ENCODE data around the gene NTNG2. TPM values are rescaled to one million over a fixed set of nuclear protein-coding genes. Genes with fewer than 3 reads are reported as not detected.

Gene NTNG2
- total and polyA plus RNA-seq, 12 donors = 0.37 to 21.6 (median 4.7) TPM

- no peak for DNase-seq
- intact Hi-C loops (cut with DNase I) = no loop called here
- Histone ChIP-seq H3K9me3 (replicated peaks in 1 of 3) (no peaks in the 10 kb centered on the region), H3K4me3 (no peak overlapping the region), H3K27me3 (no peaks in the 10 kb centered on the region), H3K4me1 (replicated peaks in 1 of 2) (no peaks in the 10 kb centered on the region), H3K27ac (no peak overlapping the region), H3K36me3 (replicated peaks in 1 of 2) (no peaks in the 10 kb centered on the region)
- WGBS, 4 donors = 88 to 92% (median 90%) methylated on average over 2 to 4 of the region's 4 CpGs
- TF ChIP-seq POLR2A (IDR thresholded peaks at IDR 0.05) (no peak), CTCF (IDR thresholded peaks at IDR 0.05) (no peak)
Observed at GRCh38 chr9:132200706-132201105, 38.8 kb downstream of the NTNG2 start.

GRCh38 chr9:132201139-132201538 is 39.3 kb downstream of the NTNG2 start:
- Histone ChIP-seq H3K27me3 (no peaks in the 10 kb centered on the region), H3K9me3 (replicated peaks in 1 of 3) (no peaks in the 10 kb centered on the region), H3K27ac (no peak overlapping the region), H3K4me3 (no peak overlapping the region), H3K4me1 (replicated peaks in 1 of 2) (no peaks in the 10 kb centered on the region), H3K36me3 (replicated peaks in 1 of 2) (no peaks in the 10 kb centered on the region)
- TF ChIP-seq CTCF (IDR thresholded peaks at IDR 0.05) (no peak), POLR2A (IDR thresholded peaks at IDR 0.05) (no peak)
- intact Hi-C loops (cut with DNase I) = no loop called here
- 78 to 96% (median 94%) methylated on average over 8 to 12 of the region's 12 CpGs for WGBS, 4 donors
- DNase-seq = no peak

GRCh38 chr9:132201780-132202703 is 40.2 kb downstream of the NTNG2 start:
- Histone ChIP-seq H3K4me3 (no peak overlapping the region), H3K4me1 (replicated peaks in 1 of 2) (no peaks in the 10 kb centered on the region), H3K27me3 (no peaks in the 10 kb centered on the region), H3K27ac (no peak overlapping the region), H3K9me3 (replicated peaks in 1 of 3) (no peaks in the 10 kb centered on the region), H3K36me3 (replicated peaks in 1 of 2) (no peaks in the 10 kb centered on the region)
- TF ChIP-seq CTCF (IDR thresholded peaks at IDR 0.05) = no peak
- TF ChIP-seq POLR2A (IDR thresholded peaks at IDR 0.05) = no peak
- DNase-seq = no peak
- 51 to 73% (median 51%) methylated on average over 11 to 21 of the region's 21 CpGs for WGBS, 4 donors
- intact Hi-C loops (cut with DNase I) = no loop called here

- no peak for TF ChIP-seq CTCF (IDR thresholded peaks at IDR 0.05)
- no peak for TF ChIP-seq POLR2A (IDR thresholded peaks at IDR 0.05)
- 89 to 96% (median 93%) methylated on average over 3 of the region's 3 CpGs for WGBS, 4 donors
- no peak for DNase-seq
- Histone ChIP-seq H3K9me3 (replicated peaks in 1 of 3) (no peaks in the 10 kb centered on the region), H3K27ac (no peak overlapping the region), H3K4me1 (replicated peaks in 1 of 2) (no peaks in the 10 kb centered on the region), H3K27me3 (no peaks in the 10 kb centered on the region), H3K36me3 (replicated peaks in 1 of 2) (no peaks in the 10 kb centered on the region), H3K4me3 (no peak overlapping the region)
- intact Hi-C loops (cut with DNase I) = no loop called here
Observed at GRCh38 chr9:132204883-132205282, 43.0 kb downstream of the NTNG2 start.

All from adrenal gland (tissue), 12 donors.